K562 (cell line): ENCODE results near the gene DCTN2. TPM values are rescaled to one million over a fixed set of nuclear protein-coding genes. Genes with fewer than 3 reads are reported as not detected.

ENCODE experiments used
- CBX1 ChIP-seq: sonication (generic); IDR thresholded peaks from 2 replicates; pipeline ENCODE4 v1.6.1; 2016; ENCODE audit warnings: antibody characterized with exemption, low read depth, mild to moderate bottlenecking
- ELF2 ChIP-seq: fragments of 250-450 bp; sonication (Bioruptor Pico); IDR thresholded peaks from 2 replicates; pipeline ENCODE4 v1.5.0; 2021; ENCODE audit warnings: mild to moderate bottlenecking
- HIVEP1 ChIP-seq: fragments of 250-450 bp; sonication (Bioruptor Pico); IDR thresholded peaks from 2 replicates; pipeline ENCODE4 v1.4.0; 2020; ENCODE audit warnings: mild to moderate bottlenecking
- MTA1 ChIP-seq: fragments of 450-650 bp; IDR thresholded peaks from 2 replicates; pipeline ENCODE4 v1.6.1; 2017; ENCODE audit warnings: borderline replicate concordance
- NELFE ChIP-seq: IDR thresholded peaks from 2 replicates; pipeline ENCODE4 v1.6.1; 2011; ENCODE audit warnings: mild to moderate bottlenecking; ENCODE audit not compliant: insufficient read depth, insufficient read length
- NR2C2 ChIP-seq, 2 experiments: fragments of 200-800 bp in 1 of 2; sonication (Bioruptor generic) in 1 of 2; sonication (generic) in 1 of 2; formaldehyde crosslinking in 1 of 2; IDR thresholded peaks; 2 replicates each; pipeline versions ENCODE4 v1.6.1 to v1.8.0; 2016 to 2022; ENCODE audit warnings: mild to moderate bottlenecking in 1 of 2, missing compliant biosample characterization in 1 of 2, missing genetic modification characterization in 1 of 2, missing genetic modification reagents in 1 of 2
- OTX1 ChIP-seq: fragments of 450-650 bp; formaldehyde crosslinking; IDR thresholded peaks from 2 replicates; pipeline ENCODE4 v1.4.0; 2022; ENCODE audit warnings: mild to moderate bottlenecking
- POLR2A ChIP-seq: fragments of 450-650 bp; conservative IDR thresholded peaks from 2 replicates; pipeline ENCODE4 v1.6.1; 2016
- POLR2AphosphoS5 ChIP-seq: IDR thresholded peaks from 2 replicates; pipeline ENCODE4 v1.6.1; 2011; ENCODE audit warnings: mild to moderate bottlenecking, low read depth, low read length, moderate library complexity; ENCODE audit not compliant: control insufficient read depth, insufficient read depth
- RBFOX2 ChIP-seq: fragments of 200-400 bp; formaldehyde crosslinking; IDR thresholded peaks from 2 replicates; pipeline ENCODE4 v1.6.1; 2017; ENCODE audit warnings: low read depth, mild to moderate bottlenecking, low read length, moderate library complexity
- RERE ChIP-seq: sonication (generic); formaldehyde crosslinking; IDR thresholded peaks from 2 replicates; pipeline ENCODE4 v1.8.0; 2023; ENCODE audit warnings: missing genetic modification reagents, mild to moderate bottlenecking, borderline replicate concordance
- SMAD1 ChIP-seq: fragments of 150-350 bp; IDR thresholded peaks from 2 replicates; pipeline ENCODE4 v1.6.1; 2014; ENCODE audit warnings: low read length, low read depth; ENCODE audit not compliant: partially characterized antibody
- SP1 ChIP-seq: sonication (generic); formaldehyde crosslinking; IDR thresholded peaks from 2 replicates; pipeline ENCODE4 v1.8.1; 2022; ENCODE audit warnings: mild to moderate bottlenecking, missing genetic modification reagents
- TAF7 ChIP-seq: fragments of 450-650 bp; IDR thresholded peaks from 2 replicates; pipeline ENCODE4 v1.6.1; 2016; ENCODE audit warnings: missing genetic modification characterization, missing compliant biosample characterization
- THRAP3 ChIP-seq: fragments of 450-650 bp; IDR thresholded peaks from 2 replicates; pipeline ENCODE4 v1.6.1; 2016; ENCODE audit warnings: mild to moderate bottlenecking, inconsistent platforms, borderline replicate concordance
- XRCC5 ChIP-seq: fragments of 200-400 bp; formaldehyde crosslinking; IDR thresholded peaks from 2 replicates; pipeline ENCODE4 v1.6.1; 2017; ENCODE audit warnings: low read depth, mild to moderate bottlenecking, low read length
- ZNF263 ChIP-seq: sonication (generic); formaldehyde crosslinking; IDR thresholded peaks from 2 replicates; pipeline ENCODE4 v1.8.0; 2022; ENCODE audit warnings: mild to moderate bottlenecking, missing genetic modification reagents, borderline replicate concordance
- ZNF354B ChIP-seq: fragments of 250-450 bp; sonication (Bioruptor Pico); IDR thresholded peaks from 2 replicates; pipeline ENCODE4 v1.4.0; 2020
- polyA plus RNA-seq, 8 experiments: library from polyadenylated mRNA; depleted of rRNA in 4 of 8; stranded (reverse) in 5 of 8; unstranded in 3 of 8; fragments of >200 nt; fragmentation: Nextera tagmentation in 2 of 8; fragmentation: Illumina TruSeq in 1 of 8; extraction: Ambion mirVana in 2 of 8; extraction: Trizol in 1 of 8; gene quantifications; 2 replicates each; pipeline versions ENCODE4 v1.2.1 to v1.2.3, GENCODE V29; 2011 to 2014; ENCODE audit warnings: inconsistent platforms in 1 of 8, missing spikeins in 1 of 8
- total RNA-seq, 7 experiments: library from RNA; depleted of rRNA in 6 of 7; stranded (reverse); fragments of >200 nt in 6 of 7; fragmentation: Illumina TruSeq in 2 of 7; extraction: Trizol in 2 of 7; gene quantifications; 2 replicates each; pipeline versions ENCODE4 v1.2.1 to v1.2.3, GENCODE V29; 2011 to 2021; ENCODE audit warnings: low replicate concordance in 1 of 7

DCTN2 gene
- total and polyA plus RNA-seq, 9 of the 15 experiments (the other 6 are each of a cell fraction or from before 2014, with no cell fraction given), result 43.6 to 270 (median 125) TPM

GRCh38 chr12:57516617-57517153, 30.3 kb downstream of the DCTN2 start (continued):
- 0 out of 2 replicates have a peak, but pooled peaks have one; percentile 23 for TF ChIP-seq NR2C2 (CRISPR knock-in tag; IDR thresholded peaks at IDR 0.05)
- no peak for TF ChIP-seq NR2C2 (tag; IDR thresholded peaks at IDR 0.05)
- TF ChIP-seq HIVEP1, result no peak
- TF ChIP-seq ELF2, result peak; percentile 35; the same call in 1 of the 2 replicates
- peak; percentile 62; the same call in 1 of the 2 replicates for TF ChIP-seq SP1 (CRISPR knock-in tag)
- no peak for TF ChIP-seq XRCC5
- TF ChIP-seq TAF7 (tag), result no peak
- TF ChIP-seq POLR2AphosphoS5, result peak; percentile 27; the same call in 1 of the 2 replicates
- TF ChIP-seq MTA1, result no peak
- TF ChIP-seq OTX1, result 0 out of 2 replicates have a peak, but pooled peaks have one; percentile 19
- TF ChIP-seq RBFOX2, result peak; percentile 69
- TF ChIP-seq NELFE, result no peak
- TF ChIP-seq ZNF354B (CRISPR knock-in tag), result no peak
- TF ChIP-seq POLR2A, result peak; percentile 11
- peak; percentile 89; the same call in 1 of the 2 replicates for TF ChIP-seq THRAP3
- TF ChIP-seq RERE, result 0 out of 2 replicates have a peak, but pooled peaks have one; percentile 1
- 0 out of 2 replicates have a peak, but pooled peaks have one; percentile 15 for TF ChIP-seq ZNF263 (CRISPR knock-in tag)
- peak; percentile 62 for TF ChIP-seq SMAD1
- TF ChIP-seq CBX1, result 0 out of 2 replicates have a peak, but pooled peaks have one; percentile 35
